HG02610 (cell line): ENCODE data around the gene STXBP2.
"Not testable (repeated sequence)": the region's sequence is repeated elsewhere in the genome, so short reads cannot be mapped to it uniquely, and the experiment has no call there.

Experiments used
- ATAC-seq: cut with Tn5 transposase; IDR thresholded peaks from one replicate; pipeline ENCODE4 v1.9.1; 2021; ENCODE audit warnings: mild to moderate bottlenecking, moderate library complexity; ENCODE audit not compliant: unreplicated experiment

STXBP2 gene

GRCh38 chr19:7631577-7631976 lies 5.3 kb upstream of the STXBP2 start:
- no peak for ATAC-seq

- ATAC-seq: no peak
These were observed 4.3 kb upstream of the STXBP2 start for GRCh38 chr19:7632340-7633203.

- no peak for ATAC-seq
These were observed 3.2 kb upstream of the STXBP2 start, which contains the start of gene PCP2 for GRCh38 chr19:7633698-7634097. Gene PCP2 (minus strand): TSS chr19:7633719. CDS start chr19:7633457, 262 bp downstream.

GRCh38 chr19:7635670-7636069 lies 1.2 kb upstream of the STXBP2 start:
- no peak for ATAC-seq

GRCh38 chr19:7636317-7636690 lies 606 bp upstream of the STXBP2 start:
- no peak for ATAC-seq

- ATAC-seq: no peak
These were observed 705 bp downstream of the STXBP2 start for GRCh38 chr19:7637374-7638256.

- ATAC-seq: no peak
These were observed 2.0 kb downstream of the STXBP2 start for GRCh38 chr19:7638802-7639465.

- no peak for ATAC-seq
These were observed 3.0 kb downstream of the STXBP2 start for GRCh38 chr19:7639863-7640348.

- no peak for ATAC-seq
These were observed 3.9 kb downstream of the STXBP2 start for GRCh38 chr19:7640803-7641202.

GRCh38 chr19:7641290-7642276 lies 4.7 kb downstream of the STXBP2 start:
- no peak for ATAC-seq

GRCh38 chr19:7642295-7643030 lies 5.6 kb downstream of the STXBP2 start:
- ATAC-seq: no peak

- no peak for ATAC-seq
These were observed 6.1 kb downstream of the STXBP2 start for GRCh38 chr19:7643031-7643415.

- ATAC-seq: not testable (repeated sequence)
These were observed 7.0 kb downstream of the STXBP2 start for GRCh38 chr19:7643629-7644549.

GRCh38 chr19:7644550-7644877 lies 7.6 kb downstream of the STXBP2 start:
- ATAC-seq: no peak

GRCh38 chr19:7645163-7645562 lies 8.3 kb downstream of the STXBP2 start:
- ATAC-seq: no peak

- ATAC-seq: no peak
These were observed 8.9 kb downstream of the STXBP2 start for GRCh38 chr19:7645656-7646425.

- ATAC-seq: no peak
These were observed 9.5 kb downstream of the STXBP2 start for GRCh38 chr19:7646426-7646700.

- no peak for ATAC-seq
These were observed 10.2 kb downstream of the STXBP2 start for GRCh38 chr19:7647156-7647555.
